ENCODE data around the gene C6orf89. TPM values are rescaled to one million over a fixed set of nuclear protein-coding genes. Genes with fewer than 3 reads are reported as not detected.

The C6orf89 gene
- polyA plus RNA-seq, 2 of the 4 experiments (the other 2 are of a cell fraction): 13.8 to 27.0 TPM

GRCh38 chr6:36976931-36977330, 91.2 kb downstream of the C6orf89 start (continued):
- TF ChIP-seq, protein P1, sequence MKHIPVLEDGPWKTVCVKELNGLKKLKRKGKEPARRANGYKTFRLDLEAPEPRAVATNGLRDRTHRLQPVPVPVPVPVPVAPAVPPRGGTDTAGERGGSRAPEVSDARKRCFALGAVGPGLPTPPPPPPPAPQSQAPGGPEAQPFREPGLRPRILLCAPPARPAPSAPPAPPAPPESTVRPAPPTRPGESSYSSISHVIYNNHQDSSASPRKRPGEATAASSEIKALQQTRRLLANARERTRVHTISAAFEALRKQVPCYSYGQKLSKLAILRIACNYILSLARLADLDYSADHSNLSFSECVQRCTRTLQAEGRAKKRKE (CRISPR knock-in tag; IDR thresholded peaks at IDR 0.05; ENCODE audit: low read depth): no peak
- TF ChIP-seq, protein P2, sequence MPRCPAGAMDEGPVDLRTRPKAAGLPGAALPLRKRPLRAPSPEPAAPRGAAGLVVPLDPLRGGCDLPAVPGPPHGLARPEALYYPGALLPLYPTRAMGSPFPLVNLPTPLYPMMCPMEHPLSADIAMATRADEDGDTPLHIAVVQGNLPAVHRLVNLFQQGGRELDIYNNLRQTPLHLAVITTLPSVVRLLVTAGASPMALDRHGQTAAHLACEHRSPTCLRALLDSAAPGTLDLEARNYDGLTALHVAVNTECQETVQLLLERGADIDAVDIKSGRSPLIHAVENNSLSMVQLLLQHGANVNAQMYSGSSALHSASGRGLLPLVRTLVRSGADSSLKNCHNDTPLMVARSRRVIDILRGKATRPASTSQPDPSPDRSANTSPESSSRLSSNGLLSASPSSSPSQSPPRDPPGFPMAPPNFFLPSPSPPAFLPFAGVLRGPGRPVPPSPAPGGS (IDR thresholded peaks at IDR 0.05): no peak
- TF ChIP-seq TP53 (CRISPR knock-in tag; IDR thresholded peaks at IDR 0.05): no peak
- no peak for TF ChIP-seq SMC3 (IDR thresholded peaks at IDR 0.05)
- no peak for TF ChIP-seq RARB (CRISPR knock-in tag; IDR thresholded peaks at IDR 0.05)

DNA sequence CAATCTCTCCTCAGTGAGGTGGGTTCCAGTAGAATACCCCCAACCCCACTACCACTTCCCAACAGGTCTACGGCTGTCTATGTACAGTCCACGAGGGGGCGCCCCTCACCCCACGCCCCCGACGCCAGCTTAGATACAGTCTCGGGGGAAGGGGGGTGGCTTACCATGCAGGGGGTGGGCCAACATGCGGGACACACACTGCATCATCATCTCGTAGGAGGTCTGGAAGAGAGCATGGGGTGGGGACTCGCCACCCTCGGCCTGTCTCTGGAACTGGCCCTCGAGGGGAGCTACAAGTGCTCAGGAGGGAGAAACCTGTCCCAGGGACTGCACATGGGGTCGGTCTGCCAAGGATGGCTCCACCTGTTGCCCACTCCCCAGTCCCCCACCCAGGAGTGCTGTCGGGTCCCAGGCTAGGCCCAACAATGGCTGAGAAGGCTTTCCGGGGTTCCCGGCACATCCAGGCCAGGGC, 91.8 kb downstream of the C6orf89 start:
- TF ChIP-seq, protein P3, sequence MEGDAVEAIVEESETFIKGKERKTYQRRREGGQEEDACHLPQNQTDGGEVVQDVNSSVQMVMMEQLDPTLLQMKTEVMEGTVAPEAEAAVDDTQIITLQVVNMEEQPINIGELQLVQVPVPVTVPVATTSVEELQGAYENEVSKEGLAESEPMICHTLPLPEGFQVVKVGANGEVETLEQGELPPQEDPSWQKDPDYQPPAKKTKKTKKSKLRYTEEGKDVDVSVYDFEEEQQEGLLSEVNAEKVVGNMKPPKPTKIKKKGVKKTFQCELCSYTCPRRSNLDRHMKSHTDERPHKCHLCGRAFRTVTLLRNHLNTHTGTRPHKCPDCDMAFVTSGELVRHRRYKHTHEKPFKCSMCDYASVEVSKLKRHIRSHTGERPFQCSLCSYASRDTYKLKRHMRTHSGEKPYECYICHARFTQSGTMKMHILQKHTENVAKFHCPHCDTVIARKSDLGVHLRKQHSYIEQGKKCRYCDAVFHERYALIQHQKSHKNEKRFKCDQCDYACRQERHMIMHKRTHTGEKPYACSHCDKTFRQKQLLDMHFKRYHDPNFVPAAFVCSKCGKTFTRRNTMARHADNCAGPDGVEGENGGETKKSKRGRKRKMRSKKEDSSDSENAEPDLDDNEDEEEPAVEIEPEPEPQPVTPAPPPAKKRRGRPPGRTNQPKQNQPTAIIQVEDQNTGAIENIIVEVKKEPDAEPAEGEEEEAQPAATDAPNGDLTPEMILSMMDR (IDR thresholded peaks at IDR 0.05): peak; percentile 42
- no peak for TF ChIP-seq CHD4 (IDR thresholded peaks at IDR 0.05; ENCODE audit: borderline replicate concordance)
- TF ChIP-seq HOXB5 (CRISPR knock-in tag; IDR thresholded peaks at IDR 0.05): no peak
- TF ChIP-seq FOSL2 (IDR thresholded peaks at IDR 0.05): no peak
- no peak for TF ChIP-seq FOSL2 (CRISPR knock-in tag; IDR thresholded peaks at IDR 0.05)
- TF ChIP-seq, protein P4, sequence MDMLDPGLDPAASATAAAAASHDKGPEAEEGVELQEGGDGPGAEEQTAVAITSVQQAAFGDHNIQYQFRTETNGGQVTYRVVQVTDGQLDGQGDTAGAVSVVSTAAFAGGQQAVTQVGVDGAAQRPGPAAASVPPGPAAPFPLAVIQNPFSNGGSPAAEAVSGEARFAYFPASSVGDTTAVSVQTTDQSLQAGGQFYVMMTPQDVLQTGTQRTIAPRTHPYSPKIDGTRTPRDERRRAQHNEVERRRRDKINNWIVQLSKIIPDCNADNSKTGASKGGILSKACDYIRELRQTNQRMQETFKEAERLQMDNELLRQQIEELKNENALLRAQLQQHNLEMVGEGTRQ (IDR thresholded peaks at IDR 0.05): no peak
- POLR2A ChIA-PET: interaction anchor here (1.6 kb wide), 1 partner anchor 8 kb away, joined by 5 read pairs; the partner anchor contains the start of gene MTCH1

More for the DNA sequence above, 91.8 kb downstream of the C6orf89 start:
- no peak overlapping the region for H3K4me3 ChIP-seq
- no peaks in the 10 kb centered on the region for H3K4me1 ChIP-seq
- peak in 1 of 2 experiments; percentile 72; a peak in 3 of 6 replicates for ATAC-seq
- CTCF ChIA-PET: interaction anchor here (0.7 to 3.7 kb wide), 9 partner anchors 8 to 212 kb away, joined by 3 to 16 read pairs (median 3); partner anchors contain the start of gene C6orf89
- no peak overlapping the region for H3K4me2 ChIP-seq
- peak in 1 of 2 experiments; percentile 41 for DNase-seq (ENCODE audit: low read depth in 1 of 2, low spot score in 1 of 2)
- FAIRE-seq: no peak
- WGBS (ENCODE audit: missing lambda C conversion rate): 87% methylated on average over 4 of the region's 16 CpGs
- no peaks in the 10 kb centered on the region for H3K9me3 ChIP-seq
- H3K27ac ChIP-seq: no peak overlapping the region

Other genes with a start within 250 kb of the C6orf89 start
- gene CDKN1A, start 207.2 kb upstream of the C6orf89 start, polyA plus RNA-seq (2011; rRNA removed): 183 and 192 TPM in 2 replicates
- 118 to 137 TPM (median 130 TPM) in 3 replicates for gene CDKN1A, start 207.2 kb upstream of the C6orf89 start, polyA plus RNA-seq (2017; fragmentation: RNase III; extraction: RNeasy Plus Mini Kit Qiagen cat#74134 plus additional on column Dnase treatment)
- 0.04 TPM in 2 replicates for gene RAB44, start 188.1 kb upstream of the C6orf89 start, polyA plus RNA-seq (2011; rRNA removed)
- gene RAB44, start 188.1 kb upstream of the C6orf89 start, polyA plus RNA-seq (2017; fragmentation: RNase III; extraction: RNeasy Plus Mini Kit Qiagen cat#74134 plus additional on column Dnase treatment): 0.05 to 0.11 TPM (median 0.09 TPM) in 3 replicates
- gene CPNE5, start 46.5 kb upstream of the C6orf89 start, polyA plus RNA-seq (2011; rRNA removed): 0.07 and 0.13 TPM in 2 replicates
- 0.03 to 0.20 TPM (median 0.08 TPM) in 3 replicates for gene CPNE5, start 46.5 kb upstream of the C6orf89 start, polyA plus RNA-seq (2017; fragmentation: RNase III; extraction: RNeasy Plus Mini Kit Qiagen cat#74134 plus additional on column Dnase treatment)
- gene PPIL1, start 11.1 kb upstream of the C6orf89 start, polyA plus RNA-seq (2011; rRNA removed): 58.7 and 60.0 TPM in 2 replicates
- 42.6 to 47.5 TPM (median 45.3 TPM) in 3 replicates for gene PPIL1, start 11.1 kb upstream of the C6orf89 start, polyA plus RNA-seq (2017; fragmentation: RNase III; extraction: RNeasy Plus Mini Kit Qiagen cat#74134 plus additional on column Dnase treatment)
- gene PI16, start 68.8 kb downstream of the C6orf89 start, polyA plus RNA-seq (2011; rRNA removed): not detected in 2 replicates
- not detected in 3 replicates for gene PI16, start 68.8 kb downstream of the C6orf89 start, polyA plus RNA-seq (2017; fragmentation: RNase III; extraction: RNeasy Plus Mini Kit Qiagen cat#74134 plus additional on column Dnase treatment)
- gene MTCH1, start 100.2 kb downstream of the C6orf89 start, polyA plus RNA-seq (2011; rRNA removed): 65.4 and 69.4 TPM in 2 replicates
- 99.8 to 112 TPM (median 111 TPM) in 3 replicates for gene MTCH1, start 100.2 kb downstream of the C6orf89 start, polyA plus RNA-seq (2017; fragmentation: RNase III; extraction: RNeasy Plus Mini Kit Qiagen cat#74134 plus additional on column Dnase treatment)
- not detected in 2 replicates for gene FGD2, start 119.7 kb downstream of the C6orf89 start, polyA plus RNA-seq (2011; rRNA removed)
- gene FGD2, start 119.7 kb downstream of the C6orf89 start, polyA plus RNA-seq (2017; fragmentation: RNase III; extraction: RNeasy Plus Mini Kit Qiagen cat#74134 plus additional on column Dnase treatment): not detected in 3 replicates